ENCODE measurements around the gene TRPC3. TPM values are rescaled to one million over a fixed set of nuclear protein-coding genes. Genes with fewer than 3 reads are reported as not detected.

Gene TRPC3
- total RNA-seq, 1 donor from 2014 or later = 0.07 TPM

DNA sequence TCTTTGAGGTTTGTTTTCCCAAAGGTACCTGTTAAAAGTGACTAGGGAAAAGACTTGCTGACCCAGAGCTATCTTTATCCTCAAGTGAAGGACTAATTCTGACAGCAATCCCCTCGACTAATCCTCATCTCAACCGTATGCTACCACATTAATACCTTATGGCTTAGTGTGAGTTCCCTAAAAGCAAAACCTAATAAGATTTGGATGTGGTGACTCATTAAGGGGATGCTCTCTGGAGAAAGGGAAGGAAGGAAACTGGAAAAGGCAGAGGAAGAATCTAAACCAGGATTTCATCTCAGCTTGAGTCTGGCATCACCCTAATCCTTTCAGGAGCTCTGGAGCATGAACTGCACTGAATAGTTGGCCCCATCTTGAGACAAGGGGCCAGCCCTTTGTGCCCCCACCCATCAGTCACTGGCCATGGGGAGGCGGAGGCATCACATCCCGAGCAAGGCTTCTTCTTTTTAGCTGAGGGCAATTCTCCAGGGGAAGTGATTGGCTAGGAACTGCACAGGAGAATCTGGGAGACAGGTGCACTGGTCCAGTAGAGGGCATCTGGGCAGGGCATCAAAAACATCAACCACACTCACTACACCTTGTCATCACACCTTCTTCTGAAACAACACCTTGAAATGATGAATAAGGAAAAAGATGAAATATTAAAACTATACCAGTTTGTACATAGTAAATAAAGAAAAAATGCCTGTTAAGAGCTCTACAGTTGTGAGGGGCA lies 74.7 kb downstream of the TRPC3 start:
- Histone ChIP-seq H3K36me3 (ENCODE audit: insufficient read depth, low read length) (no peaks in the 10 kb centered on the region), H3K9me3 (ENCODE audit: insufficient read depth, low read depth, low read length) (no peaks in the 10 kb centered on the region), H3K9ac (ENCODE audit: low read length) (no peak overlapping the region), H3K27me3 (ENCODE audit: insufficient read depth, low read length) (no peaks in the 10 kb centered on the region), H3K79me2 (ENCODE audit: insufficient read depth, low read length) (no peaks in the 10 kb centered on the region), H3K4me3 (ENCODE audit: insufficient read depth, low read depth, low read length) (no peak overlapping the region), H2AFZ (ENCODE audit: low read depth, low read length) (no peak overlapping the region), H3K4me1 (ENCODE audit: insufficient read depth, low read length) (no peaks in the 10 kb centered on the region), H3K4me2 (ENCODE audit: low read length) (no peak overlapping the region), H3K27ac (ENCODE audit: low read depth, low read length) (no peak overlapping the region), H4K20me1 (ENCODE audit: insufficient read depth, low read length) (no peaks in the 10 kb centered on the region)
- FAIRE-seq (no peak), DNase-seq (ENCODE audit: low read depth) (no peak)
- Mint-ChIP-seq H3K36me3 (ENCODE audit: low read depth, unreplicated experiment) (no peaks in the 10 kb centered on the region), H3K27ac (ENCODE audit: unreplicated experiment) (no peak overlapping the region), H3K4me3 (ENCODE audit: unreplicated experiment) (no peak overlapping the region), H3K9me3 (ENCODE audit: unreplicated experiment) (no peaks in the 10 kb centered on the region), H3K4me1 (ENCODE audit: low read depth, unreplicated experiment) (no peaks in the 10 kb centered on the region), H3K27me3 (ENCODE audit: low read depth, unreplicated experiment) (peaks cover 9% of the 10 kb centered on the region)
- TF ChIP-seq, protein P1, sequence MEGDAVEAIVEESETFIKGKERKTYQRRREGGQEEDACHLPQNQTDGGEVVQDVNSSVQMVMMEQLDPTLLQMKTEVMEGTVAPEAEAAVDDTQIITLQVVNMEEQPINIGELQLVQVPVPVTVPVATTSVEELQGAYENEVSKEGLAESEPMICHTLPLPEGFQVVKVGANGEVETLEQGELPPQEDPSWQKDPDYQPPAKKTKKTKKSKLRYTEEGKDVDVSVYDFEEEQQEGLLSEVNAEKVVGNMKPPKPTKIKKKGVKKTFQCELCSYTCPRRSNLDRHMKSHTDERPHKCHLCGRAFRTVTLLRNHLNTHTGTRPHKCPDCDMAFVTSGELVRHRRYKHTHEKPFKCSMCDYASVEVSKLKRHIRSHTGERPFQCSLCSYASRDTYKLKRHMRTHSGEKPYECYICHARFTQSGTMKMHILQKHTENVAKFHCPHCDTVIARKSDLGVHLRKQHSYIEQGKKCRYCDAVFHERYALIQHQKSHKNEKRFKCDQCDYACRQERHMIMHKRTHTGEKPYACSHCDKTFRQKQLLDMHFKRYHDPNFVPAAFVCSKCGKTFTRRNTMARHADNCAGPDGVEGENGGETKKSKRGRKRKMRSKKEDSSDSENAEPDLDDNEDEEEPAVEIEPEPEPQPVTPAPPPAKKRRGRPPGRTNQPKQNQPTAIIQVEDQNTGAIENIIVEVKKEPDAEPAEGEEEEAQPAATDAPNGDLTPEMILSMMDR (IDR thresholded peaks at IDR 0.05; ENCODE audit: insufficient read depth, low read depth, low read length) = no peak
- TF ChIP-seq EZH2 (IDR thresholded peaks at IDR 0.05; ENCODE audit: insufficient read depth, low read length) = no peak

DNA sequence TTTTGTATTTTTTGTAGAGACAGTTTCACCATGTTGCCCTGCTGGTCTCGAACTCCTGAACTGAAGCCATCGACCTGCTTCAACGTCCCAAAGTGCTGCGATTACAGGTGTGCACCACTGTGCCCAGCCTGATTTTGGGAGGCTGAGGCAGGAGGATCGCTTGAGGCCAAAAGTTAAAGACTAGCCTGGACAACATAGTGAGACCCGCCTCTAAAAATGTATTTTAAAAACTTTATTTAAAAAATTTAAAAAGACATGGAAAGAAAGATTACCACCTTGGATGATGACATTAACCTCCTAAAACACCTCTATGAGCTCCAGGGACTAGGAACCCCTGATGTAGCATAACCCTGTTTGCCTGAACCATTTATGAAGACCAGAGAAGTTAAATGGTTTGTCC lies 75.8 kb downstream of the TRPC3 start:
- Histone ChIP-seq H3K4me1 (ENCODE audit: insufficient read depth, low read length) (no peaks in the 10 kb centered on the region), H2AFZ (ENCODE audit: low read depth, low read length) (no peak overlapping the region), H4K20me1 (ENCODE audit: insufficient read depth, low read length) (no peaks in the 10 kb centered on the region), H3K36me3 (ENCODE audit: insufficient read depth, low read length) (no peaks in the 10 kb centered on the region), H3K9me3 (ENCODE audit: insufficient read depth, low read depth, low read length) (no peaks in the 10 kb centered on the region), H3K27ac (ENCODE audit: low read depth, low read length) (no peak overlapping the region), H3K4me3 (ENCODE audit: insufficient read depth, low read depth, low read length) (no peak overlapping the region), H3K4me2 (ENCODE audit: low read length) (no peak overlapping the region), H3K27me3 (ENCODE audit: insufficient read depth, low read length) (no peaks in the 10 kb centered on the region), H3K79me2 (ENCODE audit: insufficient read depth, low read length) (no peaks in the 10 kb centered on the region), H3K9ac (ENCODE audit: low read length) (no peak overlapping the region)
- Mint-ChIP-seq H3K36me3 (ENCODE audit: low read depth, unreplicated experiment) (no peaks in the 10 kb centered on the region), H3K9me3 (ENCODE audit: unreplicated experiment) (no peaks in the 10 kb centered on the region), H3K4me1 (ENCODE audit: low read depth, unreplicated experiment) (no peaks in the 10 kb centered on the region), H3K27ac (ENCODE audit: unreplicated experiment) (no peak overlapping the region), H3K4me3 (ENCODE audit: unreplicated experiment) (no peak overlapping the region), H3K27me3 (ENCODE audit: low read depth, unreplicated experiment) (peaks cover 7% of the 10 kb centered on the region)
- FAIRE-seq = no peak
- no peak for DNase-seq (ENCODE audit: low read depth)
- no peak for TF ChIP-seq EZH2 (IDR thresholded peaks at IDR 0.05; ENCODE audit: insufficient read depth, low read length)
- TF ChIP-seq, protein P1 (IDR thresholded peaks at IDR 0.05; ENCODE audit: insufficient read depth, low read depth, low read length) = no peak

GRCh38 chr4:121875652-121876051 lies 76.2 kb downstream of the TRPC3 start:
- Histone ChIP-seq H3K27me3 (ENCODE audit: insufficient read depth, low read length) (no peaks in the 10 kb centered on the region), H3K4me3 (ENCODE audit: insufficient read depth, low read depth, low read length) (no peak overlapping the region), H4K20me1 (ENCODE audit: insufficient read depth, low read length) (no peaks in the 10 kb centered on the region), H3K27ac (ENCODE audit: low read depth, low read length) (no peak overlapping the region), H3K4me2 (ENCODE audit: low read length) (no peak overlapping the region), H3K79me2 (ENCODE audit: insufficient read depth, low read length) (no peaks in the 10 kb centered on the region), H3K9me3 (ENCODE audit: insufficient read depth, low read depth, low read length) (no peaks in the 10 kb centered on the region), H3K4me1 (ENCODE audit: insufficient read depth, low read length) (no peaks in the 10 kb centered on the region), H3K36me3 (ENCODE audit: insufficient read depth, low read length) (no peaks in the 10 kb centered on the region), H3K9ac (ENCODE audit: low read length) (no peak overlapping the region), H2AFZ (ENCODE audit: low read depth, low read length) (no peak overlapping the region)
- DNase-seq (ENCODE audit: low read depth) (no peak), FAIRE-seq (no peak)
- Mint-ChIP-seq H3K36me3 (ENCODE audit: low read depth, unreplicated experiment) (no peaks in the 10 kb centered on the region), H3K4me3 (ENCODE audit: unreplicated experiment) (no peak overlapping the region), H3K9me3 (ENCODE audit: unreplicated experiment) (no peaks in the 10 kb centered on the region), H3K4me1 (ENCODE audit: low read depth, unreplicated experiment) (no peaks in the 10 kb centered on the region), H3K27ac (ENCODE audit: unreplicated experiment) (no peak overlapping the region), H3K27me3 (ENCODE audit: low read depth, unreplicated experiment) (peaks cover 7% of the 10 kb centered on the region)
- TF ChIP-seq EZH2 (IDR thresholded peaks at IDR 0.05; ENCODE audit: insufficient read depth, low read length) = no peak
- TF ChIP-seq, protein P1 (IDR thresholded peaks at IDR 0.05; ENCODE audit: insufficient read depth, low read depth, low read length) = no peak
